H9 (cell line): ENCODE data around the gene NCKAP5. TPM values are rescaled to one million over a fixed set of nuclear protein-coding genes. Genes with fewer than 3 reads are reported as not detected.

Experiments
- DNase-seq: peaks from one replicate; pipeline ENCODE4 v3.0.0-alpha.2; 2017
- H2AFZ ChIP-seq: one replicate; pipeline ENCODE4 v1.6.1; 2013; ENCODE audit warnings: mild to moderate bottlenecking, low read length, control low read depth, moderate library complexity
- H2AK5ac ChIP-seq: 2 replicates; pipeline ENCODE4 v1.6.1; 2013; ENCODE audit warnings: low read length, control low read depth, mixed read lengths; ENCODE audit not compliant: insufficient read length
- H2BK120ac ChIP-seq: one replicate; pipeline ENCODE4 v1.6.1; 2013; ENCODE audit warnings: low read depth, mild to moderate bottlenecking, low read length, control low read depth, inconsistent platforms; ENCODE audit not compliant: poor library complexity, severe bottlenecking
- H2BK12ac ChIP-seq: 2 replicates; pipeline ENCODE4 v1.6.1; 2013; ENCODE audit warnings: low read length, control low read depth, mixed read lengths, low read depth; ENCODE audit not compliant: insufficient read length
- H2BK15ac ChIP-seq: 2 replicates; pipeline ENCODE4 v1.6.1; 2013; ENCODE audit warnings: low read depth, low read length, control low read depth
- H2BK20ac ChIP-seq: one replicate; pipeline ENCODE4 v1.6.1; 2013; ENCODE audit warnings: low read depth, mild to moderate bottlenecking, low read length, control low read depth, inconsistent platforms; ENCODE audit not compliant: poor library complexity, severe bottlenecking
- H2BK5ac ChIP-seq: 2 replicates; pipeline ENCODE4 v1.6.1; 2013; ENCODE audit warnings: low read length, control low read depth, mixed read lengths; ENCODE audit not compliant: insufficient read length
- H3K14ac ChIP-seq: 2 replicates; pipeline ENCODE4 v1.6.1; 2013; ENCODE audit warnings: low read length, control low read depth; ENCODE audit not compliant: insufficient read depth
- H3K18ac ChIP-seq: 2 replicates; pipeline ENCODE4 v1.6.1; 2013; ENCODE audit warnings: low read depth, mild to moderate bottlenecking, mixed read lengths, low read length, control low read depth; ENCODE audit not compliant: insufficient read length
- H3K23ac ChIP-seq: 2 replicates; pipeline ENCODE4 v1.6.1; 2013; ENCODE audit warnings: low read length, control low read depth, mixed read lengths, low read depth; ENCODE audit not compliant: insufficient read length
- H3K23me2 ChIP-seq: 2 replicates; pipeline ENCODE4 v1.6.1; 2013; ENCODE audit warnings: low read depth, mild to moderate bottlenecking, mixed read lengths, low read length, control low read depth; ENCODE audit not compliant: insufficient read length, poor library complexity, severe bottlenecking
- H3K27ac ChIP-seq: 2 replicates; pipeline ENCODE4 v1.5.1; 2013; ENCODE audit warnings: low read length, control low read depth, mixed read lengths, low read depth; ENCODE audit not compliant: insufficient read length
- H3K27me3 ChIP-seq: 2 replicates; pipeline ENCODE4 v1.6.1; 2013; ENCODE audit warnings: low read length, control low read depth, inconsistent platforms; ENCODE audit not compliant: insufficient read depth
- H3K4ac ChIP-seq: 2 replicates; pipeline ENCODE4 v1.6.1; 2013; ENCODE audit warnings: low read depth, mild to moderate bottlenecking, control low read depth, inconsistent platforms, low read length, moderate library complexity
- H3K4me1 ChIP-seq: 2 replicates; pipeline ENCODE4 v1.6.1; 2013; ENCODE audit warnings: low read length, control low read depth, inconsistent platforms; ENCODE audit not compliant: insufficient read depth
- H3K4me2 ChIP-seq: 2 replicates; pipeline ENCODE4 v1.6.1; 2013; ENCODE audit warnings: low read length, control low read depth, mixed read lengths; ENCODE audit not compliant: insufficient read length, insufficient read depth
- H3K56ac ChIP-seq: 2 replicates; pipeline ENCODE4 v1.6.1; 2013; ENCODE audit warnings: low read depth, mild to moderate bottlenecking, mixed read lengths, low read length, control low read depth; ENCODE audit not compliant: insufficient read length
- H3K79me1 ChIP-seq: 2 replicates; pipeline ENCODE4 v1.6.1; 2013; ENCODE audit warnings: low read depth, mild to moderate bottlenecking, moderate library complexity, low read length, control low read depth, inconsistent platforms; ENCODE audit not compliant: insufficient read depth, poor library complexity, severe bottlenecking
- H3K79me2 ChIP-seq: 2 replicates; pipeline ENCODE4 v1.6.1; 2013; ENCODE audit warnings: low read length, control low read depth, inconsistent platforms; ENCODE audit not compliant: insufficient read depth
- H3K9ac ChIP-seq: 2 replicates; pipeline ENCODE4 v1.6.1; 2013; ENCODE audit warnings: low read length, control low read depth, mixed read lengths; ENCODE audit not compliant: insufficient read length; ENCODE audit errors: extremely low read depth
- H3K9me3 ChIP-seq: one replicate; pipeline ENCODE4 v1.6.1; 2013; ENCODE audit warnings: low read depth, low read length, inconsistent platforms; ENCODE audit not compliant: control insufficient read depth
- H3T11ph ChIP-seq: one replicate; pipeline ENCODE4 v1.6.1; 2013; ENCODE audit warnings: mild to moderate bottlenecking, low read length, control low read depth, inconsistent platforms
- H4K20me1 ChIP-seq: one replicate; pipeline ENCODE4 v1.6.1; 2013; ENCODE audit not compliant: control insufficient read depth, insufficient read length, insufficient read depth
- H4K5ac ChIP-seq: 2 replicates; pipeline ENCODE4 v1.6.1; 2013; ENCODE audit warnings: low read depth, mild to moderate bottlenecking, mixed read lengths, low read length, control low read depth; ENCODE audit not compliant: insufficient read length
- H4K8ac ChIP-seq: replicated peaks from 2 replicates; pipeline ENCODE4 v1.6.1; 2013; ENCODE audit warnings: low read length, control low read depth, mixed read lengths, low read depth; ENCODE audit not compliant: insufficient read length
- H4K91ac ChIP-seq: 2 replicates; pipeline ENCODE4 v1.6.1; 2013; ENCODE audit warnings: low read depth, mild to moderate bottlenecking, moderate library complexity, mixed read lengths, low read length, control low read depth; ENCODE audit not compliant: insufficient read length
- H3K27ac Mint-ChIP-seq, 3 experiments: 2 replicates in 2 of 3; 3 replicates in 1 of 3; pipeline ENCODE4 v1.8.0; 2020 to 2021; ENCODE audit warnings: mixed read lengths in 3 of 3, mild to moderate bottlenecking in 1 of 3, moderate library complexity in 1 of 3
- H3K27me3 Mint-ChIP-seq: 2 replicates; pipeline ENCODE4 v1.8.0; 2021; ENCODE audit warnings: low read depth, mild to moderate bottlenecking, moderate library complexity, mixed read lengths
- H3K36me3 Mint-ChIP-seq, 3 experiments: 2 replicates in 2 of 3; 3 replicates in 1 of 3; pipeline ENCODE4 v1.8.0; 2020 to 2021; ENCODE audit warnings: low read depth in 3 of 3, mixed read lengths in 3 of 3; ENCODE audit not compliant: insufficient read depth in 1 of 3
- H3K4me1 Mint-ChIP-seq, 2 experiments: 2 replicates each; pipeline ENCODE4 v1.8.0; 2020; ENCODE audit warnings: mixed read lengths in 2 of 2
- H3K4me3 Mint-ChIP-seq, 2 experiments: 2 replicates in 1 of 2; 3 replicates in 1 of 2; pipeline ENCODE4 v1.8.0; 2020 to 2021; ENCODE audit warnings: mild to moderate bottlenecking in 2 of 2, mixed read lengths in 2 of 2, moderate library complexity in 1 of 2
- H3K9me3 Mint-ChIP-seq, 2 experiments: 2 replicates in 1 of 2; 3 replicates in 1 of 2; pipeline ENCODE4 v1.8.0; 2020; ENCODE audit warnings: mild to moderate bottlenecking in 2 of 2, mixed read lengths in 2 of 2, moderate library complexity in 1 of 2
- WGBS: extraction: QIAGEN DNeasy Blood & Tissue Kit; methylation state at CpG from one replicate; pipeline ENCODE4 v1.1.7; 2013; ENCODE audit warnings: missing lambda C conversion rate, low lambda C conversion rate, mixed read lengths; ENCODE audit not compliant: insufficient read length; ENCODE audit errors: extremely low coverage; 5-methylcytosine and 5-hydroxymethylcytosine counted together
- total RNA-seq: library from RNA; stranded (reverse); gene quantifications from 2 replicates; pipeline ENCODE4 v1.2.1, GENCODE V29; 2021
- TF ChIP-seq, protein P1 (sequence below): fragments of 200-600 bp; sonication (generic); conservative IDR thresholded peaks from 3 replicates; pipeline ENCODE4 v1.8.0; 2021; ENCODE audit warnings: antibody characterized with exemption, mild to moderate bottlenecking

NCKAP5 gene
- total RNA-seq, 1 experiment from 2014 or later: 0.26 TPM

DNA sequence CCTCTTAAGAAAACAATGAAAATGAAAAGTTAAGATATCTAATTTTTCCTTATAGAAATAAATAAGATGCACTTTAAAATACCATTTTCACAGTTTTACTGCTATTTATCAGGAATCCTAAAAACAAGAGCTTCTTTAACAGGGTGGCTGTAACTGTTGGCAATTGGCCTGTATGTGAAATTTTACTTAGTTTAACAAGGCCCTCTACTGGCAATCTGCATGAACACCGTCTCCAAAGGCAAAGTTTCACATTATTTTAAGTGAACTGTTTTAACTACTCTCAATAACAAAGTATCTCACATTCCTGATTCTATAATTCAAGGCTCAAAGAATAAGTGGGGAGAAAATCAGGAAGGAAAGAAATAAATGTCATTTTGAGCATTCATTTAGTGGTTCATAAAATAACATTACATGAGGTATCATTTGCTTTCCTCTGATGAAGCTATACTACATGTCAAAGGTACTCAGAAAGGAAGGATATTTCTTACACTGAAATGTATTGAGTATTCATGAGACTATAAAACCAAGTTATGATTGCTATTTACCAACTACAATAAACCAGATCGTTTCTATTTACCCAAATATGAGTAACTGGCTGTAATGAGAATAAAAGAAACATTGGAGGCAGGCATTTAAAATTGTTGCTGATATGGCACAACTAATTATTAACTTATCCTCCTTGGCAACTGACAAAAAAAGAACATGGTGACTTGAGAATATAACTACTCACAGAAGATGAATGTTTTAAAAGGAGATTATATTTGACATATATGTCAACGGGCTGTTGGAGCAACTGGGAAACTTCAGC lies 7.0 kb downstream of the NCKAP5 start:
- Histone ChIP-seq H3K9ac (no peak overlapping the region), H3K79me1 (no peaks in the 10 kb centered on the region), H2AFZ (no peak overlapping the region), H3K23ac (no peak overlapping the region), H4K5ac (no peak overlapping the region), H4K20me1 (no peaks in the 10 kb centered on the region), H3K4me2 (no peak overlapping the region), H3K27me3 (no peaks in the 10 kb centered on the region), H3K27ac (no peak overlapping the region), H2BK5ac (no peak overlapping the region), H2BK20ac (no peak overlapping the region), H2BK12ac (no peak overlapping the region), H3K23me2 (no peaks in the 10 kb centered on the region), H3K4ac (no peak overlapping the region), H3T11ph (no peak overlapping the region), H4K8ac (no peak overlapping the region), H4K91ac (no peak overlapping the region), H3K18ac (no peak overlapping the region), H2BK120ac (no peak overlapping the region), H3K56ac (no peak overlapping the region), H3K4me1 (no peaks in the 10 kb centered on the region), H3K9me3 (no peaks in the 10 kb centered on the region), H3K79me2 (no peaks in the 10 kb centered on the region), H2AK5ac (no peak overlapping the region), H3K14ac (no peak overlapping the region), H2BK15ac (no peak overlapping the region)
- TF ChIP-seq, protein P1, sequence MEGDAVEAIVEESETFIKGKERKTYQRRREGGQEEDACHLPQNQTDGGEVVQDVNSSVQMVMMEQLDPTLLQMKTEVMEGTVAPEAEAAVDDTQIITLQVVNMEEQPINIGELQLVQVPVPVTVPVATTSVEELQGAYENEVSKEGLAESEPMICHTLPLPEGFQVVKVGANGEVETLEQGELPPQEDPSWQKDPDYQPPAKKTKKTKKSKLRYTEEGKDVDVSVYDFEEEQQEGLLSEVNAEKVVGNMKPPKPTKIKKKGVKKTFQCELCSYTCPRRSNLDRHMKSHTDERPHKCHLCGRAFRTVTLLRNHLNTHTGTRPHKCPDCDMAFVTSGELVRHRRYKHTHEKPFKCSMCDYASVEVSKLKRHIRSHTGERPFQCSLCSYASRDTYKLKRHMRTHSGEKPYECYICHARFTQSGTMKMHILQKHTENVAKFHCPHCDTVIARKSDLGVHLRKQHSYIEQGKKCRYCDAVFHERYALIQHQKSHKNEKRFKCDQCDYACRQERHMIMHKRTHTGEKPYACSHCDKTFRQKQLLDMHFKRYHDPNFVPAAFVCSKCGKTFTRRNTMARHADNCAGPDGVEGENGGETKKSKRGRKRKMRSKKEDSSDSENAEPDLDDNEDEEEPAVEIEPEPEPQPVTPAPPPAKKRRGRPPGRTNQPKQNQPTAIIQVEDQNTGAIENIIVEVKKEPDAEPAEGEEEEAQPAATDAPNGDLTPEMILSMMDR: peak; percentile 76
- no CpG with 5 or more reads among the region's 3 CpGs for WGBS
- H3K4me3 Mint-ChIP-seq: no peak overlapping the region
- DNase-seq: no peak
- H3K27ac Mint-ChIP-seq: no peak overlapping the region
- peaks cover 2% of the 10 kb centered on the region for H3K27me3 Mint-ChIP-seq
- H3K4me1 Mint-ChIP-seq: peaks cover 3 to 4% of the 10 kb centered on the region in 2 experiments; a peak in 2 of 4 replicates
- no peaks in the 10 kb centered on the region for H3K9me3 Mint-ChIP-seq
- H3K36me3 Mint-ChIP-seq: no peaks in the 10 kb centered on the region
